ENCODE data around the gene TAF11L13.
"Not testable (repeated sequence)": the region's sequence is repeated elsewhere in the genome, so short reads cannot be mapped to it uniquely, and the experiment has no call there.

Gene TAF11L13

DNA sequence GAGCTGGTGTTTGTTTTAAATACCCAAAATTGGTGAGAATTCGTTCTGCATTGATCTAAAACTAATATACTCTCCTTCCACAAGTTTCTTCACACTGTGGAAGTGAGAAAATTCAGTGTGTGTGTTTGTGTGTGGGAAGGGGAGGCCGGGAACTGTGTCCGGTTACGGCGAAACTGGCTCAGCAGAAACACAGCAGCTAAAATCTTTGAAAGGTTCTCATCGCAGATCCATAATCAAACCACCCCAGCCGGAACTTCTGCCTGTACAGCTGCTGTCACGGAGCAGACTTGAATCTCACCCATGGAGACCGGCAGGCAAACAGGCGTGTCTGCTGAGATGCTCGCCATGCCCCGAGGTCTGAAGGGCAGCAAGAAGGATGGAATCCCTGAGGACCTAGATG is at the start of gene TAF11L13:
Gene TAF11L13 (plus strand): TSS at position 301 of the 400 bp plus-strand sequence.
- not testable (repeated sequence) for DNase-seq

- DNase-seq = not testable (repeated sequence)
Measured at GRCh38 chr5:17585658-17586057, 46.2 kb upstream of the TAF11L13 start, which contains the start of gene TAF11L7. TSS of gene TAF11L7 (minus strand) at chr5:17585758.

- not testable (repeated sequence) for DNase-seq
Measured at GRCh38 chr5:17590860-17591259, 41.0 kb upstream of the TAF11L13 start, which contains the start of gene TAF11L8. TSS of gene TAF11L8 (minus strand) at chr5:17590960.

DNA sequence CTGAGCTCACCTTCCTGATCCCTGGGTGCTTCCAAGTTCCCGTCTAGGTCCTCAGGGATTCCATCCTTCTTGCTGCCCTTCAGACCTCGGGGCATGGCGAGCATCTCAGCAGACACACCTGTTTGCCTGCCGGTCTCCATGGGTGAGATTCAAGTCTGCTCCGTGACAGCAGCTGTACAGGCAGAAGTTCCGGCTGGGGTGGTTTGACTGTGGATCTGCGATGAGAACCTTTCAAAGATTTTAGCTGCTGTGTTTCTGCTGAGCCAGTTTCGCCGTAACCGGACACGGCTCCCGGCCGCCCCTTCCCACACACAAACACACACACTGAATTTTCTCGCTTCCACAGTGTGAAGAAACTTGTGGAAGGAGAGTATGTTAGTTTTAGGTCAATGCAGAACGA is 37.6 kb upstream of the TAF11L13 start, which contains the start of gene TAF11L9:
Gene TAF11L9 (minus strand): TSS at position 140 of the 400 bp plus-strand sequence.
- DNase-seq = not testable (repeated sequence)

DNA sequence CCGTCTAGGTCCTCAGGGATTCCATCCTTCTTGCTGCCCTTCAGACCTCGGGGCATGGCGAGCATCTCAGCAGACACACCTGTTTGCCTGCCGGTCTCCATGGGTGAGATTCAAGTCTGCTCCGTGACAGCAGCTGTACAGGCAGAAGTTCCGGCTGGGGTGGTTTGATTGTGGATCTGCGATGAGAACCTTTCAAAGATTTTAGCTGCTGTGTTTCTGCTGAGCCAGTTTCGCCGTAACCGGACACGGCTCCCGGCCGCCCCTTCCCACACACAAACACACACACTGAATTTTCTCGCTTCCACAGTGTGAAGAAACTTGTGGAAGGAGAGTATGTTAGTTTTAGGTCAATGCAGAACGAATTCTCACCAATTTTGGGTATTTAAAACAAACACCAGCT is 34.2 kb upstream of the TAF11L13 start, which contains the start of gene TAF11L10:
Gene TAF11L10 (minus strand): TSS at position 101 of the 400 bp plus-strand sequence.
- DNase-seq = not testable (repeated sequence)

DNA sequence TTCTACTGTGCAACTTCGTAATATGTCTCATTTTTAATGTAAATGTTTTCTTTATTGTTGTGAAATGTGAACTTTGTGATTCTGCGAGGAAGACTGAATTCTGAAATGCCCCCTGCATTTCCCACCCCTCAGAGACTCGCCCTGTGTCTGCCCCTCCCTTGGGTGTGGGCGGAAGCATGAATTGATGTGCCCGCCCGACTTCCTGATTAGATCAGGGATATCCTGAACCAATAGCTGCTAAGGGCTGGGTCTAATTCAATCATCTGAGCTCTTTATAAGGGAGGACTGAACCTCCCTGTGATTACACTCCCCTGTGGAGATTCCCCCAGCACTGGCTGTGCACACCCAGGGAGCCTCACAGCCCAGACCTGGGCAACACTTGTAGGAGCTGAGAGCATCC is 28.0 kb upstream of the TAF11L13 start, which contains the start of gene TAF11L11:
Gene TAF11L11 (plus strand): TSS at position 304 of the 400 bp plus-strand sequence.
- not testable (repeated sequence) for DNase-seq

DNA sequence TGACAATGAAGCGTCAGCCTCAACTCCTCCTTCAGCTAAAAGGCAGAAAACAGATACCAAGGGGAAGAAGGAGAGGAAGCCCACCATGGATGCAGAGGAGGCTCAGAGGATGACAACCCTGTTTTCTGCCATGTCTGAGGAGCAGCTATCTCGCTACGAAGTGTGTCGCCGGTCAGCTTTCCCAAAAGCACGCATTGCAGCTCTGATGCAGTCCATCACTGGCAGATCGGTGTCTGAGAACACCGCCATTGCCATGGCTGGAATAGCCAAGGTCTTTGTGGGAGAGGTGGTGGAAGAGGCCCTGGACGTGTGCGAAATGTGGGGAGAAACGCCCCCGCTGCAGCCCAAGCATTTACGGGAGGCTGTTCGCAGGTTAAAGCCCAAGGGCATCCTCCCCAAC is 26.9 kb upstream of the TAF11L13 start:
- DNase-seq = no peak

GRCh38 chr5:17607461-17607860 is 24.4 kb upstream of the TAF11L13 start:
- not testable (repeated sequence) for DNase-seq

DNA sequence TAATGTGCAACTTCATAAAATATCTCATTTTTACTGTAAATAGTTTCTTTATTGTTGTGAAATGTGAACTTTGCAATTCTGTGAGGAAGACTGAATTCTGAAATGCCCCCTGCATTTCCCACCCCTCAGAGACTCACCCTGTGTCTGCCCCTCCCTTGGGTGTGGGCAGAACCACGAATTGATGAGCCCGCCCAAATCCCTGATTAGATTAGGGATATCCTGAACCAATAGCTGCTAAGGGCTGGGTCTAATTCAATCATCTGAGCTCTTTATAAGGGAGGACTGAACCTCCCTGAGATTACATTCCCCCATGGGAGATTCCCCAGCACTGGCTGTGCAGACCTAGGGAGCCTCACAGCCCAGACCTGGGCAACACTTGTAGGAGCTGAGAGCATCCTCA is 21.8 kb upstream of the TAF11L13 start, which contains the start of gene TAF11L12:
Gene TAF11L12 (plus strand): TSS at position 301 of the 400 bp plus-strand sequence.
- not testable (repeated sequence) for DNase-seq

- no peak for DNase-seq
Measured at GRCh38 chr5:17614872-17615605, 16.8 kb upstream of the TAF11L13 start.

DNA sequence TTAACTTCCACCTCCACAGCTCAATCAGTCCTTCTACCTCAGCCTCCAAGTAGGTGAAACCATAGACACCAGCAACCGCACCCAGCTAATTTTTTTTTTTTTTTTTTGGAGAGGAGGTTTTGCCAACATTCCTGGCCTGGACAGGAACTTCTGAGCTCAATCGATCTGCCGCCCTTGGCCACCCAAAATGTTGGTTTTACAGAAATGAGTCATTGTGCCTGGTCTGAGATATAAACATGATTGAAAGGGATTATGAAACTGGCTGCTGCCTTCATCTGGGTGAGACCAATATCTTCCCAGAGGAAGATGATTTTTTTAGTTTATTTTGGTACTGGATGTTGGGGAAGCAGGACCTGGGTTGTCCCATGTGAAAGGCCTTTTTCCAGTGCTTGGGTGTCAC is 12.5 kb upstream of the TAF11L13 start:
- DNase-seq = no peak

- DNase-seq = no peak
Measured at GRCh38 chr5:17620627-17621026, 11.3 kb upstream of the TAF11L13 start.

DNA sequence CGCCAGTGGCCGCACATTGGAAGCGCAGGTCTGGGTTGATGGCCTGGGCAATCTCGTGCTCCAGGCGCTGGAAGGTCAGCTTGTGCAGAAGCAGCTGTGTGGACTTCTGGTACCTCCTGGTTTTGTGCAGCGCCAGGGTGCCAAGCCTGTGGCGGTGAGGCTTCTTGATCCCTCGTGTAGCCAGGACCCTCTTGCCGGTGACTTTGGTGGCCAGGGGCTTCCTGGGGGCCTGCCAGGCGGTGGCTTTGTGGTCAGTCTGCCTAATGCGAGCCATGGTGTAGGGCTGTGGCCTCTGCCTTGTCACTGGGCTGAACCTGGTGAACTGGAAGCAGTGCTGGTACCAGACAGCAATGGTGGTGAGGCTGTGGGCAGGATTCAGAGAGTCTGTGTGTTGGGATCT is 6.2 kb upstream of the TAF11L13 start:
- DNase-seq = no peak

DNA sequence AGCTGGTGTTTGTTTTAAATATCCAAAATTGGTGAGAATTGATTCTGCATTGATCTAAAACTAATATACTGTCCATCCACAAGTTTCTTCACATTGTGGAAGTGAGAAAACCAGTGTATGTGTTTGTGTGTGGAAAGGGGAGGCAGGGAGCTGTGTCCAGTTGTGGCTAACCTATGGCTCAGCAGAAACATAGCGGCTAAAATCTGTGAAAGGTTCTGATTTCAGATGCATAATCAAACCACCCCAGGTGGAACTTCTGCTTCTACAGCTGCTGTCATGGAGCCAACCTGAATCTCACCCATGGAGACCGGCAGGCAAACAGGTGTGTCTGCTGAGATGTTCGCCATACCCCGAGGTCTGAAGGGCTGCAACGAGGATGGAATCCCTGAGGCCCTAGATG is 2.3 kb downstream of the TAF11L13 start, which contains the start of gene TAF11L14:
Gene TAF11L14 (plus strand): TSS at position 301 of the 400 bp plus-strand sequence.
- no peak for DNase-seq

DNA sequence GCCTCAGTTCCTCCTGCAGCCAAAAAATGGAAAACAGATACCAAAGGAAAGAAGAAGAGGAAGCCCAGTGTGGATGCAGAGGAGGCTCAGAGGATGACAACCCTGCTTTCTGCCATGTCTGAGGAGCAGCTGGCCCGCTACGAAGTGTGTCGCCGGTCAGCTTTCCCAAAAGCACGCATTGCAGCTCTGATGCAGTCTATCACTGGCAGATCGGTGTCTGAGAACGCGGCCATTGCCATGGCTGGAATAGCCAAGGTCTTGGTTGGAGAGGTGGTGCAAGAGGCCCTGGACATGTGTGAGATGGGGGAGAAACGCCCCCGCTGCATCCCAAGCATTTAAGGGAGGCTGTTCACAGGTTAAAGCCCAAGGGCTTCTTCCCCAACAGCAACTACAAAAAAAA is 17.3 kb downstream of the TAF11L13 start:
- DNase-seq = not testable (repeated sequence)

DNA sequence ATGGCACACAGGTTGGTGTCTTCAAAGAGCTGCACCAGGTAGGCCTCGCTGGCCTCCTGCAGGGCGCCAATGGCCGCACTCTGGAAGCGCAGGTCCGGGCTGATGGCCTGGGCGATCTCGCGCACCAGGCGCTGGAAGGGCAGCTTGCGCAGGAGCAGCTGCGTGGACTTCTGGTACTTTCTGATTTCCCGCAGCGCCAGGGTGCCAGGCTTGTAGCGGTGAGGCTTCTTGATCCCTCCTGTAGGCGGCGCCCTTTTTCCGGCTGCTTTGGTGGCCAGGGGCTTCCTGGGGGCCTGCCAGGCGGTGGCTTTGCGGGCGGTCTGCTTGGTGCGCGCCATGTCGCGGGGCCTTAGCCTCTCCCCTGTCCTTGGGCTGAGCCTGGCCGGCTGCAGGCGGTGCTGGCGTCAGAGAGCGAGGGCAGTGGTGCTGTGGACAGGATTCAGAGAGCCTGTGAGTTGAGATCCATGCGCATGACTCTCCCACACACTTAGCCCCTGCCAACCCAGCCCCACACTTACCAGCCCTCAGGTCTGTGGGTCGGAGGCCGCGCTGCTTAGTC is 23.4 kb downstream of the TAF11L13 start:
- not testable (repeated sequence) for DNase-seq

- DNase-seq = no peak
Measured at GRCh38 chr5:17655921-17656320, 24.0 kb downstream of the TAF11L13 start.

DNA sequence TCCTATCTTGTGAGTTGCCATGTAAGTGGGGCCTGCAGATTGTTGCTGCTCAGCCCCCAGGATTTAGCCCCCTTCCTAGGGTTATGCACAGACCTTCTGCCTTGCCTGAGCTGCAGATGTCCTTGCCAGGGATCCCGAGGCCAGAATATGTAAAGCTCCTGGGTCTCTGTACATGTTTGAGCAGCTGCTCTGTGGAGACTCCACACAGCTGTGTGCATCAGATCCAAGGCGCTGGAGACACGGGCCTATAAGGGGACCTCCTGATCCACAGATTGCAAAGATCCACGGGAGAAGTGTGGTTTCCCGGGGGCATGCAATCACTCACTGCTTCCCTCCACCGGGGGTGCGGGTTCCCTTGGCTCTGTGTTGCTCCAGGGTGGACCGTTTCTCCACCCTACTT is 31.3 kb downstream of the TAF11L13 start:
- no peak for DNase-seq

- DNase-seq = no peak
Measured at GRCh38 chr5:17665836-17666235, 33.9 kb downstream of the TAF11L13 start.

- DNase-seq = no peak
Measured at GRCh38 chr5:17666726-17667235, 34.9 kb downstream of the TAF11L13 start.

DNA sequence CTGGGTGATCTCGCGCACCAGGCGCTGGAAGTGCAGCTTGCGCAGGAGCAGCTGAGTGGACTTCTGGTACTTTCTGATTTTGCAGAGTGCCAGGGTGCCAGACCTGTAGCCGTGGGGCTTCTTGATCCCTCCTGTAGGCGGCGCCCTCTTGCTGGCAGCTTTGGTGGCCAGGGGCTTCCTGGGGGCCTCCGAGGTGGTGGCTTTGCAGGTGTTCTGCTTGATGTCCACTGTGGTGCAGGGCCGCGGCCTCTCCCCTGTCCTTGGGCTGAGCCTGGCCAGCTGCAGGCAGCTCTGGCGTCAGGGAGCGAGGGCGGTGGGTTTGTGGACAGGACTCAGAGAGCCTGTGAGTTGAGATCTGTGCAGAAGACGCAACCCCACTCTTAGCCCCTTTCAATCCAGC is 38.5 kb downstream of the TAF11L13 start:
- DNase-seq = no peak

DNA sequence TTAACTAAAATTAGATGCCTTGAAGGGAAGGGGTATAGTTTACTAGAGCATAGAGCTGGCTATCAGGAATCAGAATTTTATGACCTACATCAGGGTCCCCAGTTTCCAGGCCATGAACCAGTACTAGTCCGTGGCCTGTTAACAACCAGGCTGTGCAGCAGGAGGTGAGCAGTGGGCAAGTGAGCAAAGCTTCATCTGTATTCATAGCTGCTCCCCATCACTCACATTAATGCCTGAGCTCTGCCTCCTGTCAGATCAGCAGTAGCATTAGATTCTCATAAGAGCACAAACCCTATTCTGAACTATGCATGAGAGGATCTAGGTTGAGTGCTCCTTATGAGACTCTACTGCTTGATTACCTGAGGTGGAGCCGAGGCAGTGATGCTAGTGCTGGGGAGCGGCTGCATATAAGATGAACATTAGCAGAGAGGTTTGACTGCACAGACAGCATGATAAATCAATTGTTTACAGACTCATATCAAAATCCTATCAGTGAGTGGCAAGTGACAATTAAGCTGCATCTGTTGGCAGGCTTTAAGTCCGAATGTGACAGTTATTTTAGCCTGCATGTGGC is 47.0 kb downstream of the TAF11L13 start:
- DNase-seq = no peak

GRCh38 chr5:17679597-17680203 is 47.8 kb downstream of the TAF11L13 start:
- DNase-seq = no peak

Measured in 8988T (cell line).